ENCODE results near the gene MYH7B.

The MYH7B gene

DNA sequence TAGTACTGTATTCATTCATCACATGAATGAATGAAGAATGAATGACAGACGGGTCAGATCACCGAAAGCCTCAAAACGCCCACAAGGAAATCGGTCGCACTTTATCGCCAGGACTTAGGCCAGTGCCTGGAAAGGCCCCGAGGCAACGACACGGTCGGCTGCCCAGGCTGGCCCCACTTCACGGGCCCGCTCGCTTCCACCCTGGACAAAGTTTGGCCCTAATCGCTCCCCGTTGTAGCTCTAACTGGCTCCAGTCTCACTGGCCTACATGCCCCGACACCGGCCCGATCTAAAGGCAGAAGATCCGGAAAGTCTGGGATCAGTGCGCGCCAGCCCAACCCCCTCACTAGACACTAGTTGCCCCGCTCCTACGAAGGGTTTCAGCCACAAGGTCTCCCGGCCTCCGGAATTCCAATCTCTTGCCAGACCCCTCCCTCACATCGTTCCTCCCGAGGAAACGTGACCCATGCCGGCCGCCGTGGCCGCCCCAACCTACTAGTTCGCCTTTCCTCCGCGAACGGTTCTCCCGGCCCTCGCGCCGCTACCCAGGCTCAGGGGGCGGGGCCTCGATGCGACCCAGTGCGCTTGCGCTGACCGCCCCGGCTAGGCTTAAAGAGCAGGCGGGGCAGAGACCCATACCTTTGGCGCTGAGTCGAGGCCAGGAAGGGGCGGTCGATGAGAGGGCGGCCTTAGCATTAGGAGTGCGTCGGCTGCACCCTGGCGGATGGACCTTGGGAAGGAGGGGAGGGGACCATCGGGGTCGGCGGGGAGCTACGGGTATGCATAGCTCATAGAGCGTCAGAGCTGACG lies at the start of gene MYH7B, which contains the start of gene GSS:
TSS of gene MYH7B (plus strand) at position 638 of the 810 bp plus-strand sequence. CDS start 22,138 bp downstream, outside the sequence.
TSS of gene GSS (minus strand) at position 576 of the 810 bp plus-strand sequence. CDS start 3,954 bp downstream, outside the sequence.
- DNase-seq (ENCODE audit: low read depth in 2 of 2) = peak; percentile 89 to 93

DNA sequence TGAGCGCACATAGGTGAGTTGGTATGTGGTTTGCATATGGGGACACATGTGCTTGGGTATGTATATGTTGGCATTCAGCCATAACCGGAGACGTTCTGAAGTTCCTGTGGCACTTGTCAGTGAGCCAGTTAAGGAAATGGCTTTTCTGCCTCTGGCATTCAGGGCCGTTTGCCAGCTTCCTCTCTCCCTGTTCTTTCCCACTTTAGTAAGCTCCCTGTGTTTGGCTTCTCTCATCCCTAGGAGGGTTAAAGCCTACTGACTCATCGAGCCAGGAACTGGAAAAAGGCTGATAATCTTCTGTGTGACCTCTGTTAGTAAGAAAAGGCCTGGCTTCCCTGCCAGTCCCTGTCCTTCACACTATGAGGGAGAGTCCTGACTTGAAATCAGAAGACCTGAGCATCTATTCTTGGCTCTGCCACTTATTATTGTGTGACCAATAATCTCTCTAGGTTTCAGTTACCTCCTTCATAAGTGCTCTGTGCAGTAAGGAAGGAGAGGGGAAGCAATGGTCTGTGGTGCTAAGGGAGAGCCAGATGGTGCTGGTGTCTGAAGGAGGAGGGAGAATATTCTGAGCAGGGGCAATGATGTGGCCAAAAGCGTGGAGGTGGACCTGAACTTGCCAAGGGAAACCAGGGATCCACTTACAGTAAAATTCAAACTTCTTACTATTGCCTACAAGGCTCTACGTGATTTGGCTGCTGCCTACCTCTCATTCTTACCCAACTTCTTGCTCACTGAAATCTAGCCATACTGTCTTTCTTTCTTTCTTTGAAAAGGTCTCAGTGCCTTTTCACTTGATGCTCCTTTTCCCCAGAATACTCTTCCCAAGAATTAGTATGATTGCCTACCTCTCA lies 47.8 kb upstream of the MYH7B start:
- no peak for DNase-seq (ENCODE audit: low read depth in 2 of 2)

DNA sequence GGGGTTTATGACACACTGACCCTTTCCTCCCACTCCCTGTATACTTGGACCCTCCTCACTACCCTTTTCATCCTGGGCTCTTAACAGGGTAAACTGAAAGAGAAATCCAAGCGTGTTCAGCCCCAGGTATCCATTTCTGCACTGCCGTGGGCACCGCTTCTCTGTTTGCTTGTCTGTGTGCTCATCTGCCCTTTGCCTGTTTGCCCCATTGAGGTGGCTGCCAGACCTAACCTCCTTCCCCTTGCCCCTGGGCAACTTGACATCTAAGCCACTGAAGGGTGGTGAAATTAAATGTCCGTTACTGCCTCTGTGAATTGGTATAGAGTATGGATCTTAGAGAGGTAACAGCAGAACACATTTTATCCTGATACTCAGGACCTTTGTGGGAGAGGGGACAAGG lies 40.5 kb upstream of the MYH7B start:
- DNase-seq (ENCODE audit: low read depth in 2 of 2) = no peak

DNA sequence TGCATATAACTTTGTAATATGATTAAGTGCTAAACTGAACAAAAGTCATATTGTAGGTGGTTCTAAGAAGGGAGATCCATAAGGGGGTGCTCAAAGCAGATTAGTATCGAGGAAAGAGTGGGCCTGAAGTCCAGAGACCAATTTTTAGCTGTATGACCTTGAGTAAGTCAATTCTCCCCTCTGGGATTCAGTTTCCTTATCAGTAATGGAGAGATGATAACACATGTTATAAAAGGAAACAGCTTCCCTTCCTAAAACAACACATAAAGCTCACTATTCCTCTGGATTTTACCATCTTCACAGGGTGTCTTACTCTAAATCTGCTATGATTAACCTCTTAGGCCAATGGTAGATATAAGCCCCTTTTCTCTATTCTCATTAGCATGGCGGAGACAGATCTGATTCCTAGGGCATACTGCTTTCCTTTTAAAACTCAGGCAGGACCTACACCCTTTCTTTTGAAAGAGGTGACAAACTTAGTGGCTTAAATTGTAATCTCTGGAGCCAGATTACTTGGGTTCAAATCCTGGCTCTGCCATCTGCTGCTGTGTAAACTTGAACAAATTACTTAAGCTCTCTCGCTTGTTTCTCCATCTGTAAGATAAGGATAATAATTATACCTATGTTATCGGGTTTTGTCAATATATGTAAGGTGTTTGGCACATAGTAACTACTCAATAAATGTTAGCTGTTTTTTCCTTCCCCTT lies 39.8 kb upstream of the MYH7B start:
- DNase-seq (ENCODE audit: low read depth in 2 of 2) = no peak

DNA sequence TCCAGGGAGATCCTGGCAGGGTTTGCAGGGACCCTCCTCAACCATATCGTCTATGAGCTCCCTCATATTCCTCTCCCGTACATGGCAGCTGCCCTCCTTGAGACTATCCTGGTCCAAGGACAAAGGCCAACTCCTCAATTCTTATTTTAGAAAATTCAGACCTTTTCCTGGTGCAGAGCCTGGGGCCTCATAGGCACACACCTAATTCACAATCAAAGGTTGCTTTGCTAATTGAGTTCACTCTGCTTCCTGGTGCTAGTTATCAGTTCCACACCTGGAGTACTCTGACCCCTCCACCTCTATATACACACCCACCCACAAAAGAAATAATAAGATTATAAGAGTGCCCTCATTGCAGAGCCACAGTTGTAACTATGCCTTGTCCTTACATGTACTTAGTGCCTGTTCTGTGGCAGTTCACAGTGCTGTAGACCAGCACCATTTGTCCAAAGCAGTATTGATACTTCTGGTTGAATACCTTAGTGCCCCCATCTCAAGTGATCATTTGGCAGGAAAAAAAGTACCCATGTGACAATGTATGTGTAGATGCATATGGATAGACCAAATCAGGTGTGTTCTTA lies 38.8 kb upstream of the MYH7B start:
- DNase-seq (ENCODE audit: low read depth in 2 of 2) = no peak

DNA sequence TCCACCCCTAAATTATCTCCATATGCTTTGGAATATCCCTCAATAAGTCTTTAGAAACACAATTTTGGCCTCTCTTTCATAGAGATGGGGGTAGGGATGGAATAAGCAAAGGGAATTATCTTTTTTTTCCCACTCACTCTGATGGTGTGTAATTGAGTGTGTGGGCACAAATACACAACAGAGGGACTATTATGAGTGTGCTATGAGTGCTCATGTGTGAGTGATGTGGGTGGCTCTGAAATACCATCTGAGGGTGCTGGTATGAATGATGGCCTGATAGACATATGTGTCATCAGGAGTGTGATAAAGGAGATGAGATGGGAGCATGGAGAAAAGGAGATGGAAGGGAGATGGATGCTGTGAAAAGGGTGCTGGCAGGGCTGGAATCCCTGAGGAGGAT lies 35.6 kb upstream of the MYH7B start:
- no peak for DNase-seq (ENCODE audit: low read depth in 2 of 2)

DNA sequence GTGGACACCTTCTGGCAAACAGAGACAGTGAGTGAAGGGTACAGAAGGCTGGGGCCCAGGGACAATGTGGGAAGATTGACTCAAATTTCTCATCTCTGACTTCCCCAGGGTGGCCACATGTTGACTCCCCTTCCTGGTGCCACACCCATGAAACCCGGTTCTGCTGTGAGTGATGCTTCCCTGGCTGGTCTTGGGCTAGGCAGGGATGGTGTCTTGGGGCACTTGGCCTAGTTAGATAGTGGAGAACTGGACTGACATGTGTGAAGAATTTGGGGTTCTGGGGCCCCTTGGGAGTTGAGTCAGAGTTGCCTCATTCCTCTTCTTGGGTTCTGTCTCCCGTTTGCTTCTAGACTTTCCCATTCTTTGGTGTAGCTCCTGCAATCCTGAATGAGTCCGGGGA lies 34.2 kb upstream of the MYH7B start:
- DNase-seq (ENCODE audit: low read depth in 2 of 2) = no peak

DNA sequence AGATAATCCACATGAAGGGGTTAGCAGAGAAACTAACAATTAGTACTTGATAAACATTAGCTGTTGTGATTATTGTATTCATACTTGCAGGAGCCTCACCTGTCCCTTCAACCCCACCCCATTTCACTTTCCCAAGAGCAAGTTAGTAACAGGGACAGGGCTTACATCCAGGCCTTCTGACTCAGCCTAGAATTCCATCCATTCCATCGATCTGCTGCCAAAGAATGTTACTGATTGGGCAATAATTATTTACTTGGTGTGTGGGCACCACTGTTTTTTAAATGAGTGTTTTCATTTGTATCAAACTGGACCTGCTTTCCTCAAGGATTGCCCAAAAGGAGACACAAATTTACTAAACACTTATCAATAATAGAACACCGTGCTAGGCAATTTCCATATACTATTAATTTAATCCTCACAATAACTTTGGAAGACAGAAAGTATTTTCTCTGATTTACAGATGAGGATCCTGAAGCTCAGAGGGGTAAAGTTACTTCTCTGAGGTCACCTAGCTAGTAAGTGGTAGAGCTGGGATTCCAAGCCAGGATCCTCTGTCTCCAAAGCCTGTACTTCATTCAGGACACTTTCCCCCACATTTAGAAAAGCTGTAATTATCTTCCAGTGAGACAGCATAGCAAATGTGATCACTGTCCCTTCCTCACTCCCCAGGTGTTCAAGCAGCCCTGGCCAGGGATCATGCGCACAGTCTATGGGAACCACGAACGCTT lies 32.9 kb upstream of the MYH7B start:
- DNase-seq (ENCODE audit: low read depth in 2 of 2) = no peak

DNA sequence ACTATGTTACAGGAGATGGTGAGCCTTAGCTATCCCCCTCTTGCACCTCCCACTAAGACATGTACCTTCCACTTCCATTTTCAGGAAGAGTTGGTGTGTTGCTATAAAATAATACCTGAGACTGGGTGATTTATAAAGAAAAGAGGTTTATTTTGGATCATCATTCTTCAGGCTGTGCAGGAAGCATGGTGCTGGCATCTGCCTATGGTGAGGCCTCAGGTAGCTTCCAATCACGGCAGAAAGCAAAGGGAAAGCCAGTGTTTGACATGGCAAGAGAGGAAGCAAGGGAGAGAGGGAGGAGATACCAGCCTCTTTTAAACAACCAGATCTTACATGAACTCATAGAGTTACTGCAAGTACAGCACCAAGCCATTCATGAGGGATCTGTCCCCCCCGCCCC lies 32.3 kb upstream of the MYH7B start:
- DNase-seq (ENCODE audit: low read depth in 2 of 2) = no peak

DNA sequence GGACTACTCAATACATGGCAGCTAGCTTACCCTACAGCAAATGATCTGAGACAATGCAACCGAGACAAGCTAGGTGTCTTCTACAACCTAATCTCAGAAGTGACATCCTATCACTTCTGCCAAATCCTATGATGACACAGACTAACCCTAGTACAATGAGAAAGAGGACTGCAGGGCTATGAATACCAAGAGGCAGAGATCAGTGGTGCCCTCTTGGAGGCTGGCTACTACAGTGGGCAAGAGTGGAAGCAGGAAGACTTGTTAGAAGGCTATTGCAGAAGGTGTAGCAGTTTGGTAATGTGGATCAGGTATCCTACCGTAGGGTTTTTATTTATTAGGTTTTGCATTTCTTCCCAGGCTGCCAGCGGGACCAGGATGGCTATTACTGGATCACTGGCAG lies 30.3 kb upstream of the MYH7B start:
- no peak for DNase-seq (ENCODE audit: low read depth in 2 of 2)

DNA sequence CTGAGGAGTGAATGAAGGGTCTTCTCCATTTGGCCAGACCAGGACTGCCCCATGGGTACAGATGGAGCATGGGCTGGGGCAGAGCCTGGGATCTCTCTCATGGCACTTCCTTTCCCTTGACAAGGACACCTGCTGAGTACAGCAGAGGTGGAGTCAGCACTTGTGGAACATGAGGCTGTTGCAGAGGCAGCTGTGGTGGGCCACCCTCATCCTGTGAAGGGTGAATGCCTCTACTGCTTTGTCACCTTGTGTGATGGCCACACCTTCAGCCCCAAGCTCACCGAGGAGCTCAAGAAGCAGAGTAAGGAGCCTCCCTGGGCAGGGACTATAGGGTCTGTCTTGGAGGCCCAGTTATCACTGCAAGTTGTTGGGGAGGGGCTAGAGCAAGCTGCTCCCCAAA lies 29.7 kb upstream of the MYH7B start:
- DNase-seq (ENCODE audit: low read depth in 2 of 2) = no peak

DNA sequence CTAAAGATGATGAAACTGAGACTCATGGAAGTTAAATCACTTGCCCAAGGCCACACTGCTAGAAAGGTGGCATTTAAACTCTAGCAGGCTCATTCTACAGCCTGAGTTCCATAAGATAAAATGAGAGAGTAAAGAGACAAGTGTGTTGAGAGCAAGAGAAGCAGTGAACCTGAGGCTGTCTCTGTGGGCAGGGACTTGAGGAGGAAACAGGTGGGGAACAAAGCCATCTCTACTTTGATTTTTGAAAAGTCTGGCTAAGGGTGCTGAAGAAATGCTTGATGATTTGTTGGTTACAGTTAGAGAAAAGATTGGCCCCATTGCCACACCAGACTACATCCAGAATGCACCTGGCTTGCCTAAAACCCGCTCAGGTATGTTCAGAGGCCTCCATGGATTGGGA lies 29.1 kb upstream of the MYH7B start:
- no peak for DNase-seq (ENCODE audit: low read depth in 2 of 2)

DNA sequence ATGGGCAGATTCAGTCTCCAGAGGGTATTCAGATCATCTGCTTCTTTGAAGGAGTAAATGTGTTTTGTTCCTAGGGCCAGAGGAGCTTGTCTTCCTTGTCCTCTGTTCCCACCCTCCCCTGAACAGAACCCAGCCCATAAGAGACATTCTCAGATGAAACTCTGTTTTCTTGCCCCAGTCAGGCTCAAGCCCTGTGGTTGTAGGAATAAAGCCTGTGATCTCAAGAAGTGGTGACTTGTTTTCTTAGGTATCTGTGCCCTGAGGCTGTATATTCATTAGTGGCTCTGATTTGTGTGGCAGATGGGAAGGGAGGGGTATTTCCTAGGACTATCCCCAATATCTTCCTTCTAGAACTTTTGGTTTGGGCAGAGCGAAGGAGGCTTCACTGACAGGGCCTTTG lies 27.9 kb upstream of the MYH7B start:
- no peak for DNase-seq (ENCODE audit: low read depth in 2 of 2)

DNA sequence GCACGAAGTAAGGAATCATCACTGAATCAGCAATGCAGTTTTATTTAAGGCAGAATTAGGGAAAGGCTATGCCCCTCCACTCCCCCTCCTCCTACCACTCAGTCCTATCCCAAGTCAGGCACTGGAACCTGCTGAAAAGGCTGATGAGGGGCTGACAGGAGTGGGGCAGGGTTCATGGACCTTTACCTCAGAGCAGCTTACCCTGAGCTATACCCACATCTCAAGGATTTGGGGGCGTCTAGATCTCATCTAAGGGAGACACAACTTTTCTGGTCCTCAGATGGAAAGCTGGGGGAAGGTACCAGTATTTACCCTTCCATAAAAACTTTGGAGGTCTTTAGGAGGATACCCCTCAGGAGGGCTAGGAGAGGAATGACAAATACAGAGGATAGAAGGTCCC lies 27.3 kb upstream of the MYH7B start:
- DNase-seq (ENCODE audit: low read depth in 2 of 2) = no peak

DNA sequence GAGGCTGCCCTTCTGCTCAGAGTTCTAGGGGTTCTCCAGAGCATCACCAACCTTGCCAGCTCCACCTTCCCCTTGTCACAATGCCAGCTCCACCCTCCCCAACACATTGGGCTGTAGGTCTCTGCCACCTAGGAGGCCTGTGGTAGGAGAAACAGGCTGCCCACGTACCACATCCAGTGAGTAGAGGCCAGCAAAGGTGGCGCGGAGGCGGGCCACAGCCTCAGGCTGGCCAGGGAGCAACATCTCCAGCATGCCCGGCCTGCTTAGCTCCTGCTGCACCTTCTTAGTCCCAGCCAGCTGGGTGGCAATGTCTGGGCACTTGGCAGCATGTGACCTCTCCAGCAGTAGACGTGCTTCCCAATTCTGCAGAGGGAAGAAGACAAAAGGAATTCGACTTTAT lies 23.9 kb upstream of the MYH7B start:
- no peak for DNase-seq (ENCODE audit: low read depth in 2 of 2)

DNA sequence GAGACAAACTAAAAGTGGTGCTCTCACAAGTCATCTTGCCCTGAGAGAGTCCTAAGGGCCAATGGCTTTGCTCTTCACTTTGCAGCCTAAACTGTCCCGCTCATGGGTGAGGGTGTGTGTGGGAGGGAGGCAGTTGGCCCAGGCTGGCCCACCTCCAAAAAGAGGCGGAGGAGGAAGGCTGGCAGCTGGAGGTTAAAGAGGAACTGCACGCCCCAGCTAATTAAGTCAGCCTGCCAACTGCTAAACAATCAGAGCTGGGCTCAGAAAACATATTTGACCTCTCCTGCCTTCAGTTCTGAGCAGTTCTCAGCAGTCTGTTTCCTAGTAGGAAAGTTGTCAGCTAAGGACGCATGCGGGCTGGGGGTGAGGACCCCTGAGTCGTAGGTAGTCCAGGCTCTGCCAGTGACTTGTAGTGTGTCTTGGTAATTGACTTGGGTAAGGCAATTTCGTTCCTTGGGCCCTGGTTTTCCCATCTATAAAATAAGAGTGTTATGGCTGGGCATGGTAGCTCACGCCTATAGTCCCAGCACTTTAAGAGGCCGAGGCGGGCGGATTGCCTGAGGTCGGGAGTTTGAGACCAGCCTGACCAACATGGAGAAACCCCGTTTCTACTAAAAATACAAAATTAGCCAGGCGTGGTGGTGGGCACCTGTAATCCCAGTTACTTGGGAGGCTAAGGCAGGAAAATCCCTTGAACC lies 17.1 kb upstream of the MYH7B start:
- no peak for DNase-seq (ENCODE audit: low read depth in 2 of 2)

DNA sequence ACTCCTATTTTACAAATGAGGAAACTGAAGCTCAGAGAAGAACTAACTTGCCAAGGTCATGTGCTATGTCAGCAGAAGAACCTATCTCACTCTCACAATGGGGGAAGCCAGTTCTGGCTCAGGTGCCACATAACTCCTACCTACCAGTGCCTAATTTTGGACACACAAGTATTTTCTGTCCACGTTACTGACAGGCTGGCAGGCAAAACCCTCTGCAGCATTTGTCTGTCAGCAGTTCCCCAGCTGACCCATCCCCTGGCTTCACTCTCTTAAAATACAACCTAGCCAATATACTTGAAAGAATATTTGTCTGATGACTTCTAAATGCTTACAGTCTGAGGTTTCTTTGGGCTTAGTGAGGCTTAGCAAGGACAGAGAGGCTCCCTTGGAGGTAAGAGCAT lies 15.6 kb upstream of the MYH7B start:
- DNase-seq (ENCODE audit: low read depth in 2 of 2) = no peak

DNA sequence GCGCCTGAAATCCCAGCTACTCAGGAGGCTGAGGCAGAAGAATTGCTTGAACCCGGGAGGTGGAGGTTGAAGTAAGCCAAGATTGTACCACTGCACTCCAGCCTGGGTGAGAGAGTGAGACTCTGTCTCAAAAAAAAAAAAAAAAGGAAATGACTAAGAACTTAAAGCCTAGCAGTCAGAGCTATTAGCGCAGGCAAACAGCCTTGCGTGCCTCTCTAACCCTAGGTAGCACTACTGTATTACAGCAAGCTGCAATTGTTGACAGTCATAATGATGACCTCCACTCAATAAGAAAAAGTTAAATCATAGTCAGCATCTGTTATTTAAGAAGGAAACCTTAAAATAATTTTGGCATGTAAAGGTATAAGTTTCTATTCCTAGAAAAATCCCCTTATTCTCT lies 14.4 kb upstream of the MYH7B start:
- no peak for DNase-seq (ENCODE audit: low read depth in 2 of 2)

DNA sequence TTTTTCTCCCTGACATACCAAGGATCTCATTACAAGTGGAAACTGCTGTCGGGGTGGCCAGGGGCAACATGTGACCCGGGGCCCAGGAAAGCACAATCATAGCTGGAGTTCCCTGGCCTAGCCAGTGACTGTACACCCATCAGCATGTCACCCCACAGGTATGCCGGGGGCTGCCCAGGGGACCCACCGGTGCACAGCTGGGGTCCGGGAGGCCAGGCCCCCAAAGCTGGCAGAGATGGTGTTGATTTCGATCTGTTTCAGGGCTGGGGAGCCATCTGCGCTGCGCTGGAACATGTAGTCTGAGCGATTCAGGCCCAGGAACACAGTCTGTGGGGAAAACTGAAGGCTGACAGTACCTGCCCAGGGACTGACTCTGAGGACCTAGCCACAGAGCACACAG lies 13.4 kb upstream of the MYH7B start:
- no peak for DNase-seq (ENCODE audit: low read depth in 2 of 2)

DNA sequence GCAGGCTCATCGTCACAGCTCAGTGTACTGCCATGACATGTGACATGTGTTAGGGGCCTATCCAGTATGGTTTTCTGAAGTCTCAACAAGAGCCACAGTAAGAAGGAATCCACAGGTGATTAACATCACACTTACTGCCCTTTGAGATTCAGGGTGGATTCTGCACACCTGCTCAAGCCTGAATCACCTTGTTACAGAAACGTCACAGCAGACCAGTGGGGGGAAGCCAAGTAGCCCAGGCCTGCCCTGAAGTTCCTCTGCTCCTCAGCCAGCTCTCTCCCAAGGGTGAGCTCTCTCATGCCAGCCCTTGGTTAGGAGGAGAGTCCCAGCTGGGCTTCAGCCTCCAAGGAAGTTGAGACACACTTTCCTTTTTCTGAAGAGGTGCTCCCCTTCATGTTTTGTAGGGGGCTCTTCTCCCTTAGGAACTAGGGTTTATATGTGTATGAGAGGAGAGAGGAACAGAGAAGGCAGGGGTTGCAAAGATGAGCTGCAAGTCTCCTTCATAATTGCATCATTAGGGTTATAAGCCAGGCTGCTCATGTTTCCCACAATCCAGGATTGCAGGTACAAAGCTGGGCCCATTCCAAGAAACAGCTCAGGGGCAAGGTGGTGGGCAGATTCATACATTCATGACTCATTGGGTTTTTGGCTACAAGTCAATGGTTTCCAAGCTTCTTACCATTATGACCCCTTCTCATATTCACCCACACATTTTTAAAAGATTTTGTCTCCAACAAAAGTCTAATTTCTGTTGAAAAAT lies 11.7 kb upstream of the MYH7B start:
- DNase-seq (ENCODE audit: low read depth in 2 of 2) = no peak

Measured in stimulated activated CD8-positive, alpha-beta memory T cell treated with anti-CD3 and anti-CD28 coated beads, Interleukin-15, amount 100 ng/mL, for 4 hours (primary cell).